HG03558 (cell line): Measurements from ENCODE around the gene SLC17A1.

Experiments used
- ATAC-seq: cut with Tn5 transposase; IDR thresholded peaks from one replicate; pipeline ENCODE4 v1.9.1; 2021; ENCODE audit warnings: moderate number of reproducible peaks; ENCODE audit not compliant: unreplicated experiment; ENCODE audit errors: extremely low read depth

The SLC17A1 gene

GRCh38 chr6:25831532-25832306 is at the start of gene SLC17A1:
SLC17A1 (minus strand) TSS chr6:25832052; CDS start chr6:25830557, 1,495 bp downstream.
- ATAC-seq = no peak

- no peak for ATAC-seq
These were observed 48.7 kb upstream of the SLC17A1 start for GRCh38 chr6:25880601-25881000.

- ATAC-seq = no peak
These were observed 47.0 kb upstream of the SLC17A1 start for GRCh38 chr6:25878721-25879322.

- ATAC-seq = no peak
These were observed 44.2 kb upstream of the SLC17A1 start for GRCh38 chr6:25875926-25876602.

- no peak for ATAC-seq
These were observed 43.7 kb upstream of the SLC17A1 start for GRCh38 chr6:25875563-25875905.

GRCh38 chr6:25874822-25875562 is 43.1 kb upstream of the SLC17A1 start:
- ATAC-seq = no peak

- ATAC-seq = no peak
These were observed 42.3 kb upstream of the SLC17A1 start, which contains the start of gene SLC17A3 for GRCh38 chr6:25874118-25874517. SLC17A3 (minus strand) TSS chr6:25874243; CDS start chr6:25868387, 5,856 bp downstream.

GRCh38 chr6:25872814-25873213 is 41.0 kb upstream of the SLC17A1 start:
- ATAC-seq = no peak

GRCh38 chr6:25869840-25870239 is 38.0 kb upstream of the SLC17A1 start:
- no peak for ATAC-seq

- no peak for ATAC-seq
These were observed 36.8 kb upstream of the SLC17A1 start for GRCh38 chr6:25868436-25869183.

- no peak for ATAC-seq
These were observed 34.2 kb upstream of the SLC17A1 start for GRCh38 chr6:25866011-25866410.

GRCh38 chr6:25863360-25863759 is 31.5 kb upstream of the SLC17A1 start:
- no peak for ATAC-seq

GRCh38 chr6:25862199-25862598 is 30.3 kb upstream of the SLC17A1 start:
- ATAC-seq = no peak

GRCh38 chr6:25852756-25853155 is 20.9 kb upstream of the SLC17A1 start:
- ATAC-seq = no peak

- no peak for ATAC-seq
These were observed 20.1 kb upstream of the SLC17A1 start for GRCh38 chr6:25851961-25852360.

GRCh38 chr6:25844518-25844917 is 12.7 kb upstream of the SLC17A1 start:
- ATAC-seq = no peak

GRCh38 chr6:25842526-25842925 is 10.7 kb upstream of the SLC17A1 start:
- no peak for ATAC-seq

GRCh38 chr6:25835442-25836283 is 3.8 kb upstream of the SLC17A1 start:
- no peak for ATAC-seq

GRCh38 chr6:25834950-25835349 is 3.1 kb upstream of the SLC17A1 start:
- no peak for ATAC-seq
